K562 (cell line): ENCODE measurements around the gene ATP13A1. TPM values are rescaled to one million over a fixed set of nuclear protein-coding genes. Genes with fewer than 3 reads are reported as not detected.

Experiments used
- ATAC-seq: fragments of 200-7000 bp; cut with Tn5 transposase; 3 replicates; pipeline ENCODE4 v1.9.1; 2020; ENCODE audit warnings: moderate library complexity
- BruUV-seq: library from RNA; stranded (reverse); fragments of 400-500 nt; replicated peaks from 2 replicates; lab custom pipeline; 2021; lab: Mats Ljungman, UMichigan
- CTCF ChIA-PET: fragments of 300-600 bp; formaldehyde crosslinking; extraction: SDS; loops from one replicate; lab custom pipeline; 2021; ENCODE audit warnings: low intra/inter-chr PET ratio; lab: Yijun Ruan, JAX
- POLR2A ChIA-PET: fragments of 300-600, 350-650 bp; sonication (Branson Sonifier 250); formaldehyde crosslinking; extraction: SDS; loops from one replicate; lab custom pipeline; 2021; ENCODE audit warnings: antibody characterized with exemption, inconsistent platforms; lab: Yijun Ruan, JAX
- DNase-seq, 4 experiments: peaks; one replicate each; pipeline versions ENCODE4 v3.0.0 to v3.0.0-alpha.2; 2011 to 2018; ENCODE audit warnings: low spot score in 3 of 4, mixed read lengths in 3 of 4; ENCODE audit errors: extremely low read depth in 1 of 4
- FAIRE-seq: peaks from 2 replicates; lab custom pipeline; 2011; peaks lifted over from hg19 to GRCh38; lab: Jason Lieb, UNC
- H2AFZ ChIP-seq: 2 replicates; pipeline ENCODE4 v1.6.0; 2011; ENCODE audit warnings: low read depth, low read length, control low read depth, inconsistent platforms
- H3K27ac ChIP-seq: fragments of 200-600 bp; 3 replicates; pipeline ENCODE4 v1.8.0; 2011; ENCODE audit warnings: low read depth, mild to moderate bottlenecking, control low read depth, inconsistent platforms, low read length, moderate library complexity, mixed read lengths; ENCODE audit errors: extremely low read depth
- H3K27me3 ChIP-seq, 2 experiments: fragments of 300-600 bp in 1 of 2; 2 replicates in 1 of 2; 3 replicates in 1 of 2; pipeline versions ENCODE4 v1.6.0 to v1.8.0; 2011; ENCODE audit warnings: inconsistent platforms in 2 of 2, low read length in 2 of 2, mild to moderate bottlenecking in 1 of 2, mixed read lengths in 1 of 2, moderate library complexity in 1 of 2; ENCODE audit not compliant: control insufficient read depth in 2 of 2, insufficient read depth in 2 of 2
- H3K36me3 ChIP-seq: fragments of 300-600 bp; 3 replicates; pipeline ENCODE4 v1.8.0; 2011; ENCODE audit warnings: mild to moderate bottlenecking, low read length, inconsistent platforms; ENCODE audit not compliant: control insufficient read depth, insufficient read depth
- H3K4me1 ChIP-seq, 2 experiments: fragments of 200-600 bp in 1 of 2; replicated peaks in 1 of 2; 2 replicates in 1 of 2; 3 replicates in 1 of 2; pipeline versions ENCODE4 v1.5.1 to v1.8.0; 2011; ENCODE audit warnings: inconsistent platforms in 2 of 2, low read length in 2 of 2, mild to moderate bottlenecking in 1 of 2, mixed read lengths in 1 of 2, moderate library complexity in 1 of 2; ENCODE audit not compliant: control insufficient read depth in 2 of 2, insufficient read depth in 2 of 2
- H3K4me2 ChIP-seq: 2 replicates; pipeline ENCODE4 v1.6.1; 2011; ENCODE audit warnings: low read length, control low read depth, inconsistent platforms, mixed read lengths; ENCODE audit not compliant: insufficient read depth
- H3K4me3 ChIP-seq: fragments of 200-600 bp; sonication (generic), shearing (Covaris generic); 2 replicates; pipeline ENCODE4 v1.5.1; 2016; ENCODE audit warnings: control low read depth, inconsistent platforms
- H3K79me2 ChIP-seq: fragments of 200-600 bp; 3 replicates; pipeline ENCODE4 v1.8.0; 2011; ENCODE audit warnings: low read length, inconsistent platforms; ENCODE audit not compliant: control insufficient read depth, insufficient read depth
- H3K9ac ChIP-seq, 2 experiments: 2 replicates each; pipeline versions ENCODE4 v1.6.0 to v1.6.1; 2011; ENCODE audit warnings: low read depth in 2 of 2, low read length in 2 of 2, control low read depth in 1 of 2, inconsistent platforms in 1 of 2, mild to moderate bottlenecking in 1 of 2, mixed read lengths in 1 of 2; ENCODE audit not compliant: insufficient read depth in 1 of 2
- H3K9me1 ChIP-seq: one replicate; pipeline ENCODE4 v1.6.0; 2011; ENCODE audit warnings: inconsistent platforms, mild to moderate bottlenecking, low read length, moderate library complexity; ENCODE audit not compliant: control insufficient read depth, insufficient read depth
- H3K9me3 ChIP-seq: replicated peaks from 2 replicates; pipeline ENCODE4 v1.5.1; 2011; ENCODE audit warnings: low read depth, low read length, inconsistent platforms; ENCODE audit not compliant: control insufficient read depth, insufficient read depth
- H4K20me1 ChIP-seq: replicated peaks from 2 replicates; pipeline ENCODE4 v1.6.1; 2011; ENCODE audit warnings: low read length, inconsistent platforms, mixed read lengths; ENCODE audit not compliant: control insufficient read depth, insufficient read depth
- BRD4 ChIP-seq: fragments of 200-600 bp; sonication (generic); IDR thresholded peaks from 2 replicates; pipeline ENCODE4 v1.6.1; 2017; ENCODE audit warnings: inconsistent platforms
- EGR1 ChIP-seq: fragments of 450-650 bp; conservative IDR thresholded peaks from 2 replicates; pipeline ENCODE4 v1.6.1; 2017; ENCODE audit warnings: mild to moderate bottlenecking
- ETS1 ChIP-seq: conservative IDR thresholded peaks from 2 replicates; pipeline ENCODE4 v1.6.1; 2011; ENCODE audit warnings: low read depth, mild to moderate bottlenecking, low read length; ENCODE audit not compliant: control insufficient read depth
- GTF2B ChIP-seq: IDR thresholded peaks from 2 replicates; pipeline ENCODE4 v1.6.1; 2011; ENCODE audit not compliant: insufficient read length; ENCODE audit errors: extremely low read depth
- HMGN3 ChIP-seq: IDR thresholded peaks from 2 replicates; pipeline ENCODE4 v1.6.1; 2011; ENCODE audit warnings: borderline replicate concordance, low read depth, mild to moderate bottlenecking, mixed read lengths, low read length; ENCODE audit not compliant: insufficient read length; ENCODE audit errors: extremely low read depth
- MIER1 ChIP-seq: fragments of 450-650 bp; IDR thresholded peaks from 2 replicates; pipeline ENCODE4 v1.6.1; 2016; ENCODE audit warnings: antibody characterized with exemption, mild to moderate bottlenecking, low read depth
- SMARCE1 ChIP-seq: fragments of 450-650 bp; IDR thresholded peaks from 2 replicates; pipeline ENCODE4 v1.7.1; 2016; ENCODE audit warnings: mild to moderate bottlenecking
- STAG1 ChIP-seq: sonication (generic); formaldehyde crosslinking; IDR thresholded peaks from 2 replicates; pipeline ENCODE4 v1.5.0; 2020; ENCODE audit warnings: missing genetic modification reagents, borderline replicate concordance
- YY1 ChIP-seq, 3 experiments: IDR thresholded peaks; 2 replicates each; pipeline ENCODE4 v1.6.1; 2011; ENCODE audit warnings: low read length in 2 of 3, mild to moderate bottlenecking in 2 of 3, moderate library complexity in 2 of 3, borderline replicate concordance in 1 of 3, control low read depth in 1 of 3, low read depth in 1 of 3; ENCODE audit not compliant: insufficient read depth in 3 of 3, insufficient replicate concordance in 2 of 3, control insufficient read depth in 1 of 3, insufficient read length in 1 of 3; ENCODE audit errors: extremely low read depth in 1 of 3
- ZNF12 ChIP-seq: sonication (generic); formaldehyde crosslinking; IDR thresholded peaks from 2 replicates; pipeline ENCODE4 v1.4.0; 2020; ENCODE audit warnings: mild to moderate bottlenecking, missing genetic modification reagents
- ZNF699 ChIP-seq: fragments of 250-450 bp; sonication (Bioruptor Pico); IDR thresholded peaks from 2 replicates; pipeline ENCODE4 v1.8.0; 2021; ENCODE audit warnings: mild to moderate bottlenecking, moderate library complexity; ENCODE audit not compliant: insufficient replicate concordance
- ZNF740 ChIP-seq, 3 experiments: fragments of 200-800 bp in 1 of 3; sonication (Bioruptor generic) in 1 of 3; sonication (generic) in 1 of 3; formaldehyde crosslinking in 1 of 3; IDR thresholded peaks; 2 replicates each; pipeline versions ENCODE4 v1.6.1 to v1.8.0; 2016 to 2022; ENCODE audit warnings: mild to moderate bottlenecking in 2 of 3, missing compliant biosample characterization in 2 of 3, missing genetic modification characterization in 2 of 3, missing genetic modification reagents in 1 of 3
- WGBS: fragments of 100-300 bp; shearing (Covaris generic); methylation state at CpG from one replicate; pipeline ENCODE4 v1.1.6; 2016; ENCODE audit warnings: low coverage, mixed read lengths; ENCODE audit not compliant: insufficient coverage; ENCODE audit errors: missing lambda C conversion rate; 5-methylcytosine and 5-hydroxymethylcytosine counted together
- in situ Hi-C: fragments of 300-500 bp; cut with MboI; formaldehyde crosslinking; loops from 4 replicates; pipeline ENCODE4 v1.15.0; 2018; ENCODE audit warnings: inconsistent platforms, mixed read lengths
- intact Hi-C: fragments of 100-400 bp; cut with micrococcal nuclease; formaldehyde crosslinking; loops from 2 replicates; pipeline ENCODE4 v1.14.2; 2022
- polyA plus RNA-seq, 8 experiments: library from polyadenylated mRNA; depleted of rRNA in 4 of 8; stranded (reverse) in 5 of 8; unstranded in 3 of 8; fragments of >200 nt; fragmentation: Nextera tagmentation in 2 of 8; fragmentation: Illumina TruSeq in 1 of 8; extraction: Ambion mirVana in 2 of 8; extraction: Trizol in 1 of 8; gene quantifications; 2 replicates each; pipeline versions ENCODE4 v1.2.1 to v1.2.3, GENCODE V29; 2011 to 2014; ENCODE audit warnings: inconsistent platforms in 1 of 8, missing spikeins in 1 of 8
- total RNA-seq, 7 experiments: library from RNA; depleted of rRNA in 6 of 7; stranded (reverse); fragments of >200 nt in 6 of 7; fragmentation: Illumina TruSeq in 2 of 7; extraction: Trizol in 2 of 7; gene quantifications; 2 replicates each; pipeline versions ENCODE4 v1.2.1 to v1.2.3, GENCODE V29; 2011 to 2021; ENCODE audit warnings: low replicate concordance in 1 of 7

The ATP13A1 gene
- total and polyA plus RNA-seq, 9 of the 15 experiments (the other 6 are each of a cell fraction or from before 2014, with no cell fraction given): 0.90 to 83.8 (median 23.1) TPM

GRCh38 chr19:19643158-19644053 lies 20.1 kb downstream of the ATP13A1 start, which contains the start of gene GMIP (continued):
- TF ChIP-seq STAG1 (CRISPR knock-in tag): no peak; the same call in 1 of the 2 replicates
- TF ChIP-seq ZNF12 (CRISPR knock-in tag): no peak
- peak; percentile 14 for TF ChIP-seq HMGN3

- FAIRE-seq (peak; percentile 72), DNase-seq (peak; percentile 16 to 47 (median 40)), ATAC-seq (peak; percentile 45)
- WGBS: 19% methylated on average over 15 of the region's 16 CpGs
- H4K20me1 ChIP-seq: no peaks in the 10 kb centered on the region
- peak overlapping the region; percentile 68 to 93 for H3K9ac ChIP-seq
- no TSS peak for BruUV-seq
- H3K79me2 ChIP-seq: peaks cover 3% of the 10 kb centered on the region; the same call in 1 of the 3 replicates
- 0 out of 2 replicates have a peak, but pooled peaks have one; percentile 39 for TF ChIP-seq ETS1
- no peak for TF ChIP-seq MIER1
- TF ChIP-seq BRD4: peak; percentile 8; the same call in 1 of the 2 replicates
- TF ChIP-seq EGR1: peak; percentile 47
- TF ChIP-seq GTF2B: no peak
- TF ChIP-seq ZNF699 (CRISPR knock-in tag): no peak
- TF ChIP-seq SMARCE1: 0 out of 2 replicates have a peak, but pooled peaks have one; percentile 11
- peak in 1 of 3 experiments; percentile 1 for TF ChIP-seq YY1 (IDR thresholded peaks at IDR 0.05; ENCODE audit: borderline replicate concordance in 1 of 3, control insufficient read depth in 1 of 3, extremely low read depth in 1 of 3, insufficient read depth in 3 of 3, insufficient read length in 1 of 3, insufficient replicate concordance in 2 of 3, low read depth in 1 of 3, low read length in 2 of 3)
- TF ChIP-seq ZNF740 (CRISPR knock-in tag; IDR thresholded peaks at IDR 0.05): peak; percentile 71; the same call in 1 of the 2 replicates
- no peak for TF ChIP-seq ZNF740 (tag; IDR thresholded peaks at IDR 0.05)
- no peaks in the 10 kb centered on the region for H3K9me1 ChIP-seq
- H3K4me2 ChIP-seq: peak overlapping the region; percentile 85
- CTCF ChIA-PET: interaction anchor here (0.7 to 1.8 kb wide), 4 partner anchors 79 to 127 kb away, joined by 3 to 30 read pairs (median 4); partner anchors contain the start of gene NDUFA13
- peak overlapping the region; percentile 75 for H3K27ac ChIP-seq
- H3K9me3 ChIP-seq: no peaks in the 10 kb centered on the region
- peak overlapping the region; percentile 83 for H2AFZ ChIP-seq
- peaks cover 35% of the 10 kb centered on the region; the same call in 2 of the 3 replicates for H3K36me3 ChIP-seq
- POLR2A ChIA-PET: interaction anchor here (0.6 kb wide), 1 partner anchor 93 kb away, joined by 3 read pairs; no protein-coding TSS in a partner anchor
- H3K4me3 ChIP-seq: peak overlapping the region; percentile 84
- intact Hi-C loops (loop anchor here (2.0 to 5.0 kb wide), 2 partner anchors 90 to 110 kb away; no protein-coding TSS in a partner anchor), in situ Hi-C loops (loop anchor here (25.0 kb wide), 1 partner anchor 105 kb away; the partner anchor contains the start of genes CILP2 and YJEFN3)
- H3K4me1 ChIP-seq: peaks cover 3 to 24% of the 10 kb centered on the region in 2 experiments; a peak in 3 of 5 replicates
- no peaks in the 10 kb centered on the region for H3K27me3 ChIP-seq
These were observed 20.8 kb downstream of the ATP13A1 start for GRCh38 chr19:19642506-19643157.
